ENCODE measurements around the gene MOCOS.

DNA sequence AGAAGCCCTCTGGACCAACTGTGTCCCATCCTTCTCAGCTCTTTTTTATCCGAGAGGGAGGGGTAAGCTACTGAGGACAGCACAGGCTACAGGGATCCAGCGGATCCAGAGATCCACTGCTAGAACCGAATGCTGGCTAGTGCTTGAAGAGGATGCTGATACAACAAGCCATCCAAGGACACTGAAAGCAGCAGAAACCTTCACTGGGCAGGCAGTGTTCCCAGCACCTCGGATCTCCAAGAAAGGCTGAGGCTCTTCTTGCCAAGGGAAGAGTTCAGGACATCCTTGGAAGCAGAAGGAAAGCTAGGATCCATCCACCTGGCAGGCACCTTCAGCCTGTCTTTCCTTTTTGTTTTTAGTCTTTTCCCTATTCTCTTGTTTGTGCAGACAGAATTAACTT lies 97.0 kb downstream of the MOCOS start:
- TF ChIP-seq, protein P1, sequence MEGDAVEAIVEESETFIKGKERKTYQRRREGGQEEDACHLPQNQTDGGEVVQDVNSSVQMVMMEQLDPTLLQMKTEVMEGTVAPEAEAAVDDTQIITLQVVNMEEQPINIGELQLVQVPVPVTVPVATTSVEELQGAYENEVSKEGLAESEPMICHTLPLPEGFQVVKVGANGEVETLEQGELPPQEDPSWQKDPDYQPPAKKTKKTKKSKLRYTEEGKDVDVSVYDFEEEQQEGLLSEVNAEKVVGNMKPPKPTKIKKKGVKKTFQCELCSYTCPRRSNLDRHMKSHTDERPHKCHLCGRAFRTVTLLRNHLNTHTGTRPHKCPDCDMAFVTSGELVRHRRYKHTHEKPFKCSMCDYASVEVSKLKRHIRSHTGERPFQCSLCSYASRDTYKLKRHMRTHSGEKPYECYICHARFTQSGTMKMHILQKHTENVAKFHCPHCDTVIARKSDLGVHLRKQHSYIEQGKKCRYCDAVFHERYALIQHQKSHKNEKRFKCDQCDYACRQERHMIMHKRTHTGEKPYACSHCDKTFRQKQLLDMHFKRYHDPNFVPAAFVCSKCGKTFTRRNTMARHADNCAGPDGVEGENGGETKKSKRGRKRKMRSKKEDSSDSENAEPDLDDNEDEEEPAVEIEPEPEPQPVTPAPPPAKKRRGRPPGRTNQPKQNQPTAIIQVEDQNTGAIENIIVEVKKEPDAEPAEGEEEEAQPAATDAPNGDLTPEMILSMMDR (IDR thresholded peaks at IDR 0.05) = no peak
- no peak for TF ChIP-seq POLR2AphosphoS5 (IDR thresholded peaks at IDR 0.05; ENCODE audit: low read depth, low read length)
- TF ChIP-seq SIN3A (IDR thresholded peaks at IDR 0.05; ENCODE audit: borderline replicate concordance, insufficient read depth, low read depth, low read length) = no peak
